HL-60 (cell line): ENCODE data around the gene RALA.

Source experiments
- DNase-seq, 2 experiments: peaks; one replicate each; pipeline ENCODE4 v3.0.0-alpha.2; 2010 to 2020; ENCODE audit warnings: low read depth in 1 of 2, low spot score in 1 of 2
- H3K27ac ChIP-seq: fragments of 250-450 bp; sonication (Bioruptor Pico); replicated peaks from 2 replicates; pipeline ENCODE4 v1.5.1; 2020; ENCODE audit warnings: mild to moderate bottlenecking, moderate library complexity
- H3K27me3 ChIP-seq: fragments of 250-450 bp; sonication (Bioruptor Pico); 2 replicates; pipeline ENCODE4 v1.5.1; 2021; ENCODE audit warnings: mild to moderate bottlenecking, moderate library complexity; ENCODE audit not compliant: insufficient read depth, poor library complexity, severe bottlenecking
- H3K4me3 ChIP-seq: replicated peaks from 2 replicates; pipeline ENCODE4 v1.5.1; 2011; ENCODE audit warnings: mild to moderate bottlenecking, control low read depth, low read length; ENCODE audit not compliant: insufficient read depth
- CTCF ChIP-seq: IDR thresholded peaks from one replicate; pipeline ENCODE4 v1.5.1; 2011; ENCODE audit warnings: low read length, control low read depth, inconsistent platforms; ENCODE audit not compliant: insufficient read depth
- GABPA ChIP-seq: IDR thresholded peaks from 2 replicates; pipeline ENCODE4 v1.6.1; 2012; ENCODE audit warnings: low read depth
- POLR2AphosphoS5 ChIP-seq: IDR thresholded peaks from 2 replicates; pipeline ENCODE4 v1.6.1; 2012; ENCODE audit warnings: low read depth
- SPI1 ChIP-seq: IDR thresholded peaks from 2 replicates; pipeline ENCODE4 v1.6.1; 2012; ENCODE audit warnings: low read depth, mild to moderate bottlenecking, borderline replicate concordance
- TF ChIP-seq, protein P1 (sequence below): IDR thresholded peaks from 2 replicates; pipeline ENCODE4 v1.6.1; 2012; ENCODE audit warnings: low read depth; ENCODE audit not compliant: insufficient replicate concordance

Gene RALA

DNA sequence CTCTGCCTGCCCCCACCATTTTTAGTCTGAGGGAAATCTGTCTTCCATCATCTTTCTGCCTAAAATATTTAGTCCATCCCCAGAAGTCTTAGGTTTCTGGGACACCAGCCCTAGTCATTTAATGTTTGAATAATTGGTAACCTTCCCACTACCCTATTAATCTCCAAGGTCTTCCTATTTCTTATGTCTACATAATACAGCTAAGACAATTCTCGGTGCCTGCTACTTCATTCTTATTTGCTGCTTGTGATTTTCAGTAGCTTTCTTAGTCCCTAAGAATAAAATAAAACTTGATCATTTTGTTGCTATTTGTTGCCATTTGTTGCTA lies 11.1 kb downstream of the RALA start:
- Histone ChIP-seq H3K27me3 (no peaks in the 10 kb centered on the region), H3K27ac (no peak overlapping the region), H3K4me3 (no peak overlapping the region)
- DNase-seq, result no peak
- TF ChIP-seq, protein P1, sequence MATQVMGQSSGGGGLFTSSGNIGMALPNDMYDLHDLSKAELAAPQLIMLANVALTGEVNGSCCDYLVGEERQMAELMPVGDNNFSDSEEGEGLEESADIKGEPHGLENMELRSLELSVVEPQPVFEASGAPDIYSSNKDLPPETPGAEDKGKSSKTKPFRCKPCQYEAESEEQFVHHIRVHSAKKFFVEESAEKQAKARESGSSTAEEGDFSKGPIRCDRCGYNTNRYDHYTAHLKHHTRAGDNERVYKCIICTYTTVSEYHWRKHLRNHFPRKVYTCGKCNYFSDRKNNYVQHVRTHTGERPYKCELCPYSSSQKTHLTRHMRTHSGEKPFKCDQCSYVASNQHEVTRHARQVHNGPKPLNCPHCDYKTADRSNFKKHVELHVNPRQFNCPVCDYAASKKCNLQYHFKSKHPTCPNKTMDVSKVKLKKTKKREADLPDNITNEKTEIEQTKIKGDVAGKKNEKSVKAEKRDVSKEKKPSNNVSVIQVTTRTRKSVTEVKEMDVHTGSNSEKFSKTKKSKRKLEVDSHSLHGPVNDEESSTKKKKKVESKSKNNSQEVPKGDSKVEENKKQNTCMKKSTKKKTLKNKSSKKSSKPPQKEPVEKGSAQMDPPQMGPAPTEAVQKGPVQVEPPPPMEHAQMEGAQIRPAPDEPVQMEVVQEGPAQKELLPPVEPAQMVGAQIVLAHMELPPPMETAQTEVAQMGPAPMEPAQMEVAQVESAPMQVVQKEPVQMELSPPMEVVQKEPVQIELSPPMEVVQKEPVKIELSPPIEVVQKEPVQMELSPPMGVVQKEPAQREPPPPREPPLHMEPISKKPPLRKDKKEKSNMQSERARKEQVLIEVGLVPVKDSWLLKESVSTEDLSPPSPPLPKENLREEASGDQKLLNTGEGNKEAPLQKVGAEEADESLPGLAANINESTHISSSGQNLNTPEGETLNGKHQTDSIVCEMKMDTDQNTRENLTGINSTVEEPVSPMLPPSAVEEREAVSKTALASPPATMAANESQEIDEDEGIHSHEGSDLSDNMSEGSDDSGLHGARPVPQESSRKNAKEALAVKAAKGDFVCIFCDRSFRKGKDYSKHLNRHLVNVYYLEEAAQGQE, result no peak
- TF ChIP-seq CTCF (no peak), GABPA (no peak), SPI1 (no peak)

GRCh38 chr7:39637400-39637799 lies 14.0 kb downstream of the RALA start:
- TF ChIP-seq POLR2AphosphoS5 (no peak), GABPA (no peak), SPI1 (no peak), CTCF (no peak)
- TF ChIP-seq, protein P1, result no peak
- no peak overlapping the region for H3K4me3 ChIP-seq
- no peak for DNase-seq
- H3K27ac ChIP-seq, result no peak overlapping the region
- H3K27me3 ChIP-seq, result no peaks in the 10 kb centered on the region

- no peak for TF ChIP-seq SPI1
- TF ChIP-seq, protein P1, result no peak
- TF ChIP-seq GABPA, result no peak
- no peak for TF ChIP-seq CTCF
- TF ChIP-seq POLR2AphosphoS5, result no peak
- H3K27me3 ChIP-seq, result no peaks in the 10 kb centered on the region
- DNase-seq, result no peak
- H3K27ac ChIP-seq, result no peak overlapping the region
- no peak overlapping the region for H3K4me3 ChIP-seq
Observed at GRCh38 chr7:39637963-39638485, 14.7 kb downstream of the RALA start.
